ENCODE measurements around the gene ZNF552. TPM values are rescaled to one million over a fixed set of nuclear protein-coding genes. Genes with fewer than 3 reads are reported as not detected.
"Not testable (repeated sequence)": the region's sequence is repeated elsewhere in the genome, so short reads cannot be mapped to it uniquely, and the experiment has no call there.

ZNF552 gene
- total RNA-seq, 1 experiment from 2014 or later: 4.9 TPM

DNA sequence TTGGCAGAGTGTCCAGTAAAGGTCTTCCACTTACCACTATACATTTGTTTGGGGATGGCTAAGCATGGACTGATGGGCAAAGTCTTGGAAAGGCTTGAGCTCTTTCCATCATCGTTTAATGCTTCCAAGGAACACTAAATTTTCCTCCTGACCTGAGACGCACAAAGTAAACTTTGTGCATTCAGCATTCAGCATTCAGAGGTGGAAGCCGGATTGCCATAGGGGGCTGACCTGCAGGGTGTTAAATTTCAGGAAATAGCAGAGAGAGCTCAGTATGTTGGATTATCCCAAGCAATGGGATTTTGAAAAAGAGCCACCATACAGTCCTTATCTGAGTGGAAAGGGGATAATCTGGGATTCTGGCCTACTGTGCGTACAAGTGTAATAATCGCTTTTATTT lies 14.0 kb downstream of the ZNF552 start:
- in situ Hi-C loops (cut with HindIII; ENCODE audit: low pct_unique_long_range_greater_than_20kb, low sequenced_read_pairs): no loop called here
- DNase-seq (ENCODE audit: low read depth, low spot score): no peak

DNA sequence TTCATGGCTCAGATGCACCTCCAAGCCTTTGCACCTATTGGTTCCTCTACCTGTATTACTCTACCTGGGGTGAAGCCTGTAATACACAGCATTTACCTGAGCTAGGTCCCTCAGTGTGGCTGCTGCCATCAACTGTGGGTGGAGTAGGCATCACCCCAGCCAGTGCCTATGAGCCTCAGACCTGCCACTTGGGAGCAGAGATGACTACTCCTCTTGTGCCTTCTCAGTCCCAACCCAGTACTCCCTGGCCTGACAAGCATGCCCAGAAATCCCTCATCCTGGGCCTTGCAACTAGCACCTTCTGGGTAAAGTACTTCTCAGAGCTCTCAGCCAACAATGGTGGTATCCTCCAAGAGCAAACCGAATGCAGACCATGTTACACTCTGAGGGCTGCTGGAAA lies 18.1 kb downstream of the ZNF552 start:
- in situ Hi-C loops (cut with HindIII; ENCODE audit: low pct_unique_long_range_greater_than_20kb, low sequenced_read_pairs); DNase-seq (ENCODE audit: low read depth, low spot score): not testable (repeated sequence)

DNA sequence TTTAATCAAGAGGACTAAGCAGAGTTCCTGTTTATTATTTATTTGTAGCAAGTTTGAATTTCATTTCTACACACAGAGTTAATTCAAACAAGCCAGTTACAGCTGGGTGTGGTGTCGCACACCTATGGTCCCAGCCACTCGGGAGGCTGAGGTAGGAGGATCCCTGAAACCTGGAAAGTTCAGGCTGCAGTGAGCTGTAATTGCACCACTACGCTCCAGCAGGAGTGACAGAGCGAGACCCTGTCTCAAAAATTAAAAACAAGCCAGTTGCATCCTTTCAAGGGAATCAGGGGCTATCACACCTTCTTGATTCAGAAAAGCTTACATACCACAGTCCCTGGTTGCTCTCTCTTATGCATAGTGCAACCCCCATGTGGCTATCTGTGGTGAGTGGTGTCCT lies 25.4 kb downstream of the ZNF552 start:
- no peak for DNase-seq (ENCODE audit: low read depth, low spot score)
- in situ Hi-C loops (cut with HindIII; ENCODE audit: low pct_unique_long_range_greater_than_20kb, low sequenced_read_pairs): no loop called here

DNA sequence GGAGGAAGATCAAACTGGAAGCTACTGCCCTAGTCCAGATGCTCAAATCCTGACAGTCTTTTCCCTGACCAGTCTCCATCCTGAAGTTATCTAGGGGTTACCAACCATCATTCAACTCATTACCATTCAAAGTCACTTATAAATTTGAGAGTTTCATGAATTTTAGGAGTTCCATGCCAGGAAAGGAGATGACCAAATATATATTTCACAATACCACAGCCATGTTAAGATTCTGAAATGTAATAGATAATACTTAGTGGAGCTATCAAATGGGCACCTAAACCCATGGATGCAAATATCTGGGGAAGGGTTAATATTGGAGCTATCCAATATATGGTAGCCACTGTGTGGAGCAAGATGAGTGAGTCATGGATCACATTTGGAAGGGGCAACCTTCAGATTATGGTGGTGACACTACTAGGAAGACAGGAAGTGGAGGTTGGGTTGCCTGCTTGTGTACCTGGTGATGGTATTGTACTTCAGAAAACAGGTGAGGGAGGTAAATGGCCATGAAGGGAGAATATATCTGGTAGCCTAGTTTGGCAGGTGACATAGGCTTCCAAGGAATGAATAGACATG lies 26.5 kb downstream of the ZNF552 start:
- DNase-seq (ENCODE audit: low read depth, low spot score): no peak
- in situ Hi-C loops (cut with HindIII; ENCODE audit: low pct_unique_long_range_greater_than_20kb, low sequenced_read_pairs): no loop called here

DNA sequence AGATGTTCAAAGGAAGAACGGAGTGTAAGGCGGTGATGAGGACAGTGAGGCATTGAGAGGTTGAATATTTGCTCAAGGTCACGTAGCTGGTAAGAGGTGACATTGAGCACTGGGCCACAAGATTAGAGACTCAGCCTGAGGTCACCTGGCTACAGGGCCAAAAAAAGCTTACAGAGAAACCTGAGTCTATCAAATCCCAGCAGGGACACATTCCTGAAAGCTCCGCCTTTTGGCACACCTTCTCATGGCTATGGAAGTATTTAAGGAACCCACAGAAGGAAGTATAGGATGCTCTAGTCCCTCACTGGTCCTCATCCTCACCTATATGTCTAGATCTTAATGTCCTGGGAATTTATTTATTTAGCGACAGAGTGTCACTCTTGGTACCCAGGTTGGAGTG lies 27.8 kb downstream of the ZNF552 start:
- in situ Hi-C loops (cut with HindIII; ENCODE audit: low pct_unique_long_range_greater_than_20kb, low sequenced_read_pairs): no loop called here
- DNase-seq (ENCODE audit: low read depth, low spot score): no peak

DNA sequence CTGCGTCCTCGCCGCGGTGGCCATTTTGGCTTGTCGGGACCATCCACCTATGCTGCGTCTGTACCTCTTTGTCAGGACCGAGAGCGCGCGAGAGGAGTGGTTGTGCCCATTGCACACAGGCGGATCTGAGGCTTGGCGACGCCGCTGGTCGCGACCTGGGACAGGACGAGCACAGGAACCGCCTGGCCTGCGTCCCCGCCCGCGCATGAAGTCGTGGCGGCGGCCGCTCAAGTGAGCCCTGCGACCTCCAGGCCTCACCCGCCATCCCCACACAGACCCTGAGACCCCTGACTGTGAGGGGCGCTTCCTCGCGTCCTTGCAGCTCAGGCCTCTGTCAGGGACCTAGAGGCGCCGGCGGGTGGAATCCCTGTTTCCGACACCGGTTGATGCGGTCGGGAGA lies 28.4 kb downstream of the ZNF552 start:
- in situ Hi-C loops (cut with HindIII; ENCODE audit: low pct_unique_long_range_greater_than_20kb, low sequenced_read_pairs): no loop called here
- no peak for DNase-seq (ENCODE audit: low read depth, low spot score)

DNA sequence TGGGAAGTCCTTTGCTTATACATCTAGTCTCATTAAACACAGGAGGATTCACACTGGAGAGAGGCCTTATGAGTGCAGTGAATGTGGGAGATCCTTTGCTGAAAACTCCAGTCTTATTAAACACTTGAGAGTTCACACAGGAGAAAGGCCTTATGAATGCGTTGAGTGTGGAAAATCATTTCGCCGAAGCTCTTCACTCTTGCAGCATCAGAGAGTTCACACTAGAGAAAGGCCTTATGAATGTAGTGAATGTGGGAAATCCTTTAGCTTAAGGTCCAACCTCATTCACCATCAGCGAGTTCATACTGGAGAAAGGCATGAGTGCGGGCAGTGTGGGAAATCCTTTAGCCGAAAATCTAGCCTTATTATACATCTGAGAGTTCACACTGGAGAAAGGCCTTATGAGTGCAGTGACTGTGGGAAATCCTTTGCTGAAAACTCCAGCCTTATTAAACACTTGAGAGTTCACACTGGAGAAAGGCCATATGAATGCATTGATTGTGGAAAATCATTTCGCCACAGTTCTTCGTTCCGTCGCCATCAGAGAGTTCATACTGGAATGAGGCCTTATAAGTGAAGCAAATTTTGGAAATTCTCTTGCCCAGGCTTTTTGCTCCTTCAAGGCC lies 35.4 kb downstream of the ZNF552 start:
- in situ Hi-C loops (cut with HindIII; ENCODE audit: low pct_unique_long_range_greater_than_20kb, low sequenced_read_pairs): no loop called here
- no peak for DNase-seq (ENCODE audit: low read depth, low spot score)

DNA sequence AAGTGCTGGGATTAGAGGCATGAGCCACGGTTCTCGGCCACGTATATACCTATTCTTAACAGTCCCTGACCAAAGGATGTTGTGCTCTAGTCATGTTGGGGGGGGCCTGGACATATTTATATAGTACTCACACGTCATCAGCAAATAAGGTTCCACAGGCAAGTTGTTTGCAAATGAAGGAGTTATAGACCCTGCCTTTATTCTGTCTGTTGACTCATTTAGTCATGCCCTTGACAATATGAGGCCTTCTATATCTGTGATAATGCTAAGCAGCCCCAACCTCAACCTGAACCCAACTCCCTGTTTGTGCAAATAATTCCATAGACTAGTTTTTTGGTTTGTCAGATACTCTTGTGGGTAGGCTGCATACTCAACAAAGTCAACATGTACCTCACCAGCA lies 36.4 kb downstream of the ZNF552 start:
- no peak for DNase-seq (ENCODE audit: low read depth, low spot score)
- in situ Hi-C loops (cut with HindIII; ENCODE audit: low pct_unique_long_range_greater_than_20kb, low sequenced_read_pairs): no loop called here

DNA sequence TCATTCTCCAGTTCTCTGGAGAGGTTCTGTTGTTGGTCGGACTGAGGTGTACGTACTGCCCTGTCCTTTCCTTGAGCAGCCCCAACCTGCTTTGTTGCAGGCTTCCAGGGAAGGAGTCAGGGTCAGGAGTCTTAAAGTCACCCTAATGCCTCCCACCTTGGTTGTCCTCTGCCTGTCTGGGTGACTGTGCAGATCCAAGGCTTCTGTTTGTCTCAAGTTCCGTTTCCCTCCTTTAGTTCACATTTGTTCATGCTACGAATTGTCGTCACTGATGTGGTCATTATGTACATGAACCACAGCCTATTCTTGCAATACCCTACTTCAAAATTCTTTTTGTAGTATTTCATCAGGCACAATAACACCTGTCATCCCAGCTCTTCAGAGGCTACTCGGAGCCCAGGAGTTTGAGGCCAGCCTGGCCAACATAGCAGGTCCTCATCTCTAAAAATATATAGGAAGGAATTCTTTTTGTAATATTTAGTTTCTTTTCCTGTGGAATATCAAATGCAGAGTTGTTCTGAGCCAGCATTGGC lies 37.9 kb downstream of the ZNF552 start:
- in situ Hi-C loops (cut with HindIII; ENCODE audit: low pct_unique_long_range_greater_than_20kb, low sequenced_read_pairs): no loop called here
- DNase-seq (ENCODE audit: low read depth, low spot score): no peak

DNA sequence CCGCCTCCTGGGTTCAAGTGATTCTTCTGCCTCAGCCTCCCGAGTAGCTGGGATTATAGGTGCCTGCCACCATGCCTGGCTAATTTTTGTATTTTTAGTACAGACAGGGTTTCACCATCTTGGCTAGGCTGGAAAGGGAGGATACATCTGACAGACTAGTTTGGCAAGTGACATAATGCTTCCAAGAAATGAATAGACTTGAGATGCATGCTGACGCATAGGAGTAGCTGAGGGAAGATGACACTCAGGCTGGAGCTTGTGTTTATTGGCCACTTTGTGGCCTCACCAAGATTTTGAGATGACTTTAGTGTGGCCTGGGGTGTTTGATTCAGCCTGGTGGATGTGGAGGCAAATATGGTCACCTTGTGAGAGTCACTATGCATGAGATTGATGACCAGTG lies 41.2 kb downstream of the ZNF552 start:
- in situ Hi-C loops (cut with HindIII; ENCODE audit: low pct_unique_long_range_greater_than_20kb, low sequenced_read_pairs): no loop called here

DNA sequence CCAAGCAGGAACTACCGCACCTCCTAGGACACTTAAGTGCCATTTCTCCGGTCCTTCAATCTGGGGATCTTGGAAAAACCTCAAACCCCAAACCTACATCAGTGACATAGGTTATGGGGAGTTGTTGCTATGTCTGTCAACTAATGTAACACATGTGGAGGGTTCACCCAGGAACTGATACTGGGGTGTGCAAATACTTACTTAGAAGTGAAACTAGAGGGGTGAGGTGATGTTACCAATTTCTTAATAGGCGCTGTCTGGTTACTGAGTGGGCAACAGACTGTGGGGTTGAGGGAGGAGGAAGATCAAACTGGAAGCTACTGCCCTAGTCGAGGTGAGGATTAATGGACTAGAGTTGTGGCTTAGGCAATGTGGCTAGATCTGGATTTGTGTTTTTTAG lies 43.3 kb downstream of the ZNF552 start:
- in situ Hi-C loops (cut with HindIII; ENCODE audit: low pct_unique_long_range_greater_than_20kb, low sequenced_read_pairs): no loop called here
- DNase-seq (ENCODE audit: low read depth, low spot score): no peak

More for the DNA sequence above, 41.2 kb downstream of the ZNF552 start:
- no peak for DNase-seq (ENCODE audit: low read depth, low spot score)

DNA sequence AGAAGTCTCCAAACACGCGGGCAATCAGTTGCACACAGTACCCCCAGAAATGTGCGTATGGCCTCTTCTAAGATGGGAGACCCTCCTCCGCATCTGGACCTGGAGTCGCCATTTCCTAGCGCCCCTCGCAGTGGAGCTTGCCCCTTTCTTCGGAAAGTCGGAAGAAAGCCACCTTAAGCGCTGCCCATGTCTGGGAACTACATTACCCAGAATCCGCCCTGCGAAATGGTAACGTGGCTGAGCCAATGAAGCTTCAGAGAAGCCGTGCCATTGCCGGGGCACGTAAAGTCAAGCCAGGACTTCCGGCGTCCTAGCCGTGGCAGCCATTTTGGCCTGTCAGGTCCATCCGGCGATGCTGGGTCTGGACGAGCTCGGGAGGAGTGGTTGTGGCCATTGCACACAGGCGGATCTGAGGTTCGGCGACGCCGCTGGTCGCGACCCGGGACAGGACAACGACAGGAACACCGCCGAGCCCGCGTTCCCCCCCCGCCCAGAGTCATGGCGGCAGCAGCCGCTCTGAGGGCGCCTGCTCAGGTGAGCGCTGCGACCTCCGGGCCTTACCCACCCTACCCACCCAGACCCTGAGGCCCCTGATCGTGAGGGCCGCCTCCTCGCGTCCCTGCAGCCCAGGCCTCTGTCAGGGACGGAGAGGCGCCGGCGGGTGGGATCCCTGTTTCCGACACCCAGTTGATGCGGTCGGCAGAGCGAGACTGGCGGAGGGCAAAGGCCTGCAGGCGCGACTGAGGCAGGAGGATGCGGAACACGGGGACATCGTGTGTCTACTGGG lies 45.2 kb downstream of the ZNF552 start, which contains the start of gene ZNF586:
ZNF586 (plus strand) TSS at position 332 of the 787 bp plus-strand sequence; CDS start at position 499, 167 bp downstream.
- DNase-seq (ENCODE audit: low read depth, low spot score): peak; percentile 92
- in situ Hi-C loops (cut with HindIII; ENCODE audit: low pct_unique_long_range_greater_than_20kb, low sequenced_read_pairs): no loop called here

DNA sequence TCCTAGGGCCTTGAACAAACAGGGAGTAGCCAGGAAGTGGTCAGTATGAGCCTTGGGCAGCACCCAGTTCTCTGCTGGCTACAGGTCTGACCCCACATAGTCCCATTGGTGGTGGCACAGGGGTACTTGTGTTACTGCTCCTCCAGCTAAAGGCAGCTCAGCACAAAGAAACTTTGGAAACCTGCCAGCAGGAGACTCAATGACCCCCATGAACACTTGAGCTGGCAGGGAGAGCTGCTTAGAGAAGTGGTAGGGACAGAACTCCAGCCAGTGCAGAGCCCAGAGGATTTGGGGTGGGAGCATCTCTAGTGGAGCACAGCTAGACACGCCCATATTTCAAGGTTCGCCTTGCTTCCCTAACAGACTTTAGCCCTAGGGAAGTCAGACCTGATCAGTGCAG lies 55.6 kb downstream of the ZNF552 start:
- in situ Hi-C loops (cut with HindIII; ENCODE audit: low pct_unique_long_range_greater_than_20kb, low sequenced_read_pairs): no loop called here
- DNase-seq (ENCODE audit: low read depth, low spot score): no peak

DNA sequence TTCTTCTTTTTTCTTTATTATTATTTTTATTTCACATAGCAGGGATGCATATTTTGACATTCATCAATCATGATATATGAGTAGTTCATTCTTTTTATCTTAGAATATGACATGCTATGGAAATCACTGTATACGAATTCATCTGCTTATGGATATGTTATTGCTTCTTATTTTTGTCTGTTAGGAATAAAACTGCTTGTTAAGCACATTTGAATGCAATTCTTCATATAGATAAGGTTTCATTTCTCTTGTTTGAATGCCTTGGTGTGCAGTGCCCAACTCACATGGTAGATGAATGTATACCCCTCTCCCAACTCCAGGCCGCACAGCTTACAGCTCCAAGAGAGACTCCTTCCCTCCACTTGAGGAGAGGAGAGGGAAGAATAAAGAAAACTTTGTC lies 56.8 kb downstream of the ZNF552 start:
- DNase-seq (ENCODE audit: low read depth, low spot score): no peak
- in situ Hi-C loops (cut with HindIII; ENCODE audit: low pct_unique_long_range_greater_than_20kb, low sequenced_read_pairs): no loop called here

Other genes starting within 250 kb of the ZNF552 start
- 4.5 and 4.6 TPM in 2 replicates for gene ZNF416, start 236.0 kb downstream of the ZNF552 start, total RNA-seq (2014; rRNA removed; shearing (Covaris generic))
- 1.7 and 2.3 TPM in 2 replicates for gene ZIK1, start 230.8 kb downstream of the ZNF552 start, total RNA-seq (2014; rRNA removed; shearing (Covaris generic))
- gene ZNF530, start 215.0 kb downstream of the ZNF552 start, total RNA-seq (2014; rRNA removed; shearing (Covaris generic)): 3.8 and 6.5 TPM in 2 replicates
- gene ZNF134, start 200.7 kb downstream of the ZNF552 start, total RNA-seq (2014; rRNA removed; shearing (Covaris generic)): 15.4 and 16.3 TPM in 2 replicates
- 10.4 TPM in 2 replicates for gene ZNF211, start 181.7 kb downstream of the ZNF552 start, total RNA-seq (2014; rRNA removed; shearing (Covaris generic))
- not detected in 2 replicates for gene ZSCAN4, start 146.0 kb downstream of the ZNF552 start, total RNA-seq (2014; rRNA removed; shearing (Covaris generic))
- 10.0 and 15.2 TPM in 2 replicates for gene ZNF551, start 132.9 kb downstream of the ZNF552 start, total RNA-seq (2014; rRNA removed; shearing (Covaris generic))
- 0.03 TPM in 1 of 2 replicates, not detected in the other for gene ZNF154, start 105.7 kb downstream of the ZNF552 start, total RNA-seq (2014; rRNA removed; shearing (Covaris generic))
- gene ZNF671, start 87.3 kb downstream of the ZNF552 start, total RNA-seq (2014; rRNA removed; shearing (Covaris generic)): 5.0 and 5.5 TPM in 2 replicates
- gene ZNF776, start 68.1 kb downstream of the ZNF552 start, total RNA-seq (2014; rRNA removed; shearing (Covaris generic)): 5.5 and 6.6 TPM in 2 replicates
- gene ZNF586, start 45.2 kb downstream of the ZNF552 start, total RNA-seq (2014; rRNA removed; shearing (Covaris generic)): 9.4 and 10.0 TPM in 2 replicates
- 19.0 and 21.2 TPM in 2 replicates for gene ZNF587B, start 15.4 kb upstream of the ZNF552 start, total RNA-seq (2014; rRNA removed; shearing (Covaris generic))
- gene ZNF587, start 34.9 kb upstream of the ZNF552 start, total RNA-seq (2014; rRNA removed; shearing (Covaris generic)): 10.2 and 13.2 TPM in 2 replicates
- 0.48 and 1.6 TPM in 2 replicates for gene ZNF814, start 74.1 kb upstream of the ZNF552 start, total RNA-seq (2014; rRNA removed; shearing (Covaris generic))
- gene ZNF417, start 101.7 kb upstream of the ZNF552 start, total RNA-seq (2014; rRNA removed; shearing (Covaris generic)): 7.7 and 8.1 TPM in 2 replicates
- 0.45 and 3.5 TPM in 2 replicates for gene ZNF418, start 120.5 kb upstream of the ZNF552 start, total RNA-seq (2014; rRNA removed; shearing (Covaris generic))
- 3.6 and 4.2 TPM in 2 replicates for gene ZNF256, start 132.8 kb upstream of the ZNF552 start, total RNA-seq (2014; rRNA removed; shearing (Covaris generic))
- not detected in 2 replicates for gene C19orf18, start 159.6 kb upstream of the ZNF552 start, total RNA-seq (2014; rRNA removed; shearing (Covaris generic))
- 3.7 and 5.5 TPM in 2 replicates for gene ZNF606, start 187.9 kb upstream of the ZNF552 start, total RNA-seq (2014; rRNA removed; shearing (Covaris generic))
- not detected in 2 replicates for gene ZSCAN1, start 219.1 kb upstream of the ZNF552 start, total RNA-seq (2014; rRNA removed; shearing (Covaris generic))
- gene ZNF135, start 244.4 kb upstream of the ZNF552 start, total RNA-seq (2014; rRNA removed; shearing (Covaris generic)): 0.21 and 0.42 TPM in 2 replicates

Data from SK-MEL-5 (cell line).